ENCODE results near the gene HLA-DQA1.

DNA sequence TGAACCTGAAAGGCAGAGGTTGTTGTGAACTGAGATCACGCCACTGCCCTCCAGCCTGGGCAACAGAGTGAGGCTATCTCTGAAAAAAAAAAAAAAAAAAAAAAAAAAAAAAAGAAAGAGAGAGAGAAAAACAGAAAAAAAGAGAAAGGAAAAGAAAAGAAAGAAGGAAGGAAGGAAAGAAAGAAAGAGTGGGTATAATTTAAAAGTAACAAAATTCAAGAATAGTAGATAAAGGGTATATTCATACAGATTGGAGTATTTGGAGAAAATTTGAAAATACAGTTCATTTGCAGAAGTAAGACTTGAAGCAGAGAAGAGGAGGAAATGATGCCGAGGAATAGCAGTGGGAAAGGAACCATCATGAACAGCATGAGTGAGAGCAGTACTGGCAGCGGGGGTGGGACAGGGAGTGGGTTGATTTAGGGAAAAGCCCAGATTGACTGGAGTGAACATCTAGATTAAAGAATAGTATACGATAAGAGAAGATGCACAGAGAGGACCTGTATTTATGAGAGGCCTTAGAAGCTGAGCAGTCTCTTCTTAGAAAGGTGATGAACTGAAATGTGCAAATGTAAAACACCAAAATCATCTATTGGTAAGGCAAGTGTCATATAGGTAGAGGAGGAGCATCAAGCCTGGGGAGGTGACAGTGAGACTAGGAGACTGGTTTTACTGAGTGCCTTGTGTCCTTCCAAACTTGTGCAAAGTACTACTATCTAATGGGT lies 29.8 kb upstream of the HLA-DQA1 start:
- TF ChIP-seq, protein P1, sequence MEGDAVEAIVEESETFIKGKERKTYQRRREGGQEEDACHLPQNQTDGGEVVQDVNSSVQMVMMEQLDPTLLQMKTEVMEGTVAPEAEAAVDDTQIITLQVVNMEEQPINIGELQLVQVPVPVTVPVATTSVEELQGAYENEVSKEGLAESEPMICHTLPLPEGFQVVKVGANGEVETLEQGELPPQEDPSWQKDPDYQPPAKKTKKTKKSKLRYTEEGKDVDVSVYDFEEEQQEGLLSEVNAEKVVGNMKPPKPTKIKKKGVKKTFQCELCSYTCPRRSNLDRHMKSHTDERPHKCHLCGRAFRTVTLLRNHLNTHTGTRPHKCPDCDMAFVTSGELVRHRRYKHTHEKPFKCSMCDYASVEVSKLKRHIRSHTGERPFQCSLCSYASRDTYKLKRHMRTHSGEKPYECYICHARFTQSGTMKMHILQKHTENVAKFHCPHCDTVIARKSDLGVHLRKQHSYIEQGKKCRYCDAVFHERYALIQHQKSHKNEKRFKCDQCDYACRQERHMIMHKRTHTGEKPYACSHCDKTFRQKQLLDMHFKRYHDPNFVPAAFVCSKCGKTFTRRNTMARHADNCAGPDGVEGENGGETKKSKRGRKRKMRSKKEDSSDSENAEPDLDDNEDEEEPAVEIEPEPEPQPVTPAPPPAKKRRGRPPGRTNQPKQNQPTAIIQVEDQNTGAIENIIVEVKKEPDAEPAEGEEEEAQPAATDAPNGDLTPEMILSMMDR (IDR thresholded peaks at IDR 0.05) = no peak
- TF ChIP-seq POLR2A (IDR thresholded peaks at IDR 0.05) = no peak
- no peak for TF ChIP-seq EP300 (IDR thresholded peaks at IDR 0.05)

All from stomach (tissue), 4 donors.